Renal cortex interstitium (tissue), 11 donors: ENCODE measurements around the gene OXNAD1. TPM values are rescaled to one million over a fixed set of nuclear protein-coding genes. Genes with fewer than 3 reads are reported as not detected.

Experiments
- DNase-seq, 11 donors: peaks; one replicate each; pipeline ENCODE4 v3.0.0-alpha.2; 2013; ENCODE audit warnings: low read depth in 9 of 11, low spot score in 4 of 11; ENCODE audit errors: extremely low read depth in 1 of 11
- polyA plus RNA-seq, 3 donors: library from polyadenylated mRNA; unstranded; fragments of 120-200 nt; gene quantifications; one replicate each; pipeline ENCODE4 v1.2.1, GENCODE V29; 2013; ENCODE audit not compliant: insufficient read length in 3 of 3

Gene OXNAD1
- polyA plus RNA-seq, 3 donors = 15.6 to 17.3 (median 16.3) TPM

DNA sequence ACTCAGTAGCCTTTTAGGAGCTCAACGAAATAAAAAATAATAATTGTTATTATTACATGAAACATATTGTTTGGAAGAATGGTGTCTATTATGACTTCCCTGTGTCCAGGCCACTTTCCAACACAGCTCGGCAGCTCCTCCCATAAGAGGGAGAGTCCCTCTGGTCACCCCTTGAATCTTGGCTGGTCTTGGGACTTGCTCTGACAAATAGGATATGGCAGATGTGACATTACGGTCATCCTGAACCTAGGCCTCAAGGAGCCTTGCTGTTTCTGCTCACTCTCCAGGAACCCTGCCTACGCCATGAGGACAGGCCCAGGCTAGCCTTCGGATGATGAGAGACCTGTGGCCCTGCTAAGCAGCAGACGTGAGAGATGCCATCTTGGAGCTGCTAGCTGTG, 71.8 kb downstream of the OXNAD1 start:
- DNase-seq = no peak

GRCh38 chr3:16337856-16338540, 73.0 kb downstream of the OXNAD1 start:
- DNase-seq = no peak

- DNase-seq = no peak
Observed at GRCh38 chr3:16338999-16339398, 74.0 kb downstream of the OXNAD1 start.

DNA sequence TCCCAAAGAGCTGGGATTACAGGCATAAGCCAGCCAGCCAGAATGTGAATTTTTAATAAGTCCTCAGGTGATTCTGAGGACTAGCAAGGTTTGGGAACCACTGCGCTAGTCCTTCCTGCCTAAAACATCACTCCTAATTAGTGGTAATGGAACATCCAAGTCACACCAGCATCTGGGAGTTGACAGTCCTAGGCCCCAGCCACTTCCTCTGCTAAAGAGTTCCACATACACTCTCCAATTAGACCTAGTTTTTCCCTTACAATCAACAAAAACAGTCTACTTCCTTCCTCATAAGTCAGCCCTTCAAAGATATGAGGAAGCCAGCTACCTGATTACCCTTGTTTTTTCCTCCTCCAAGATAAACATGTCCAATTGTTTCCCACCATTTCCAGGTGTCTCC, 78.1 kb downstream of the OXNAD1 start:
- no peak for DNase-seq

DNA sequence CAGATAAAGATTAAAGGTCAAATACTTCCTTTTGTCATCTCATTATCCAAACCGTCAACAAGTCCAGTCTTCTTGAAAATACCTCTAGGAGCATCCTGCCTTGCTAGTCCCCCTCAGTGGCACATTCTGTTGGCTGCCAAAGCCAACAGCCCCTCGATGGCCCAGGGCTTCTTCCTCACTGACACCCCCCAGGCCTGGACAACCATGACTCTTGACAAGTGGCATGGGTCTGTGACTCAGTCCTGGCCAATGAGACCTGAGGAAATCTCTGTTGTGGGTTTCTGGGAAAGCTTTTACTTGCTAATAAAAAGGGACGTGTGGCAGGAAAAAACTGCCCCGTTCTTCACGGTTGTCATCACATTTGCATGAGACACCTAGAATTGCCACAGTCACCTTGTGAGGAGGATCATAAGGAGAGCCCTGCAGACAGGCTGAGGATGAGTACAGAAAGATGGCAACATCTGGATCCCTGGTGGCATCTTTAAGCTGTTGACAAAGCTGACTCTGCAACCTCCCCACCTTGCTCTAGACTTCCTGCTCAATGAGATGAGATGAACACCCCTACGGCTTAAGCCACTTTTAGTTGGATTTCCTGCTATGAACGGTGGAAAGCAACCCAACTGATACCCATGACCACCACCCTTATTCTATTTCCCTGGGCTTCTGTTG, 81.5 kb downstream of the OXNAD1 start:
- DNase-seq = no peak

- DNase-seq = no peak
Observed at GRCh38 chr3:16347548-16347947, 82.5 kb downstream of the OXNAD1 start.

DNA sequence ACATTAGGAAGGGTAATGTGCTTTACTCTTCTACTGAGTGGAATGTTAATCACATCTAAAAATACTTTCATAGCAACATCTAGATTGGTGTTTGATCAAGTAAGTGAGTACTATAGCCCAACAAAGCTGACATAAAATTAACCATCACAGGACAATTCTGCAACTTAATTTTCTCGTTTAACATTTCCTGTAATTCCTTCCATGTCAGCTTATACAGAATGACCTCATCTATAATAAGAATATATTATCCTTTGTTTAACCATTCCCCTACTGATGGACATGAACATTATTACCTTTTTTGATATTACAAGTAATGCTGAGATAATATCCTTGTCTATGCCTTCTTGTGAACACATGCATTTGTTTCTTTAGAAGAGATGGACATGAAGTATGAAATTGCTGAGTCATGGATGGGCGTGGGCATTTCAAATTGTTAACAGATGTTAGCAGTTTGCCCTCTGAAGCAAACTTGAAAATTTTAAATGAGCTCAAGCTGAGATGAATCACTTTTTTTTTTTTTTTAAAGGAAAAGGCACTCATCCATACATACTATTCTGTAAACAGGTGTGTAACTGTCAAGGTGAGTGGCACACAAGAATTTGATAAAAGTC, 85.1 kb downstream of the OXNAD1 start:
- DNase-seq = no peak

- DNase-seq = no peak
Observed at GRCh38 chr3:16350597-16351318, 85.7 kb downstream of the OXNAD1 start.

DNA sequence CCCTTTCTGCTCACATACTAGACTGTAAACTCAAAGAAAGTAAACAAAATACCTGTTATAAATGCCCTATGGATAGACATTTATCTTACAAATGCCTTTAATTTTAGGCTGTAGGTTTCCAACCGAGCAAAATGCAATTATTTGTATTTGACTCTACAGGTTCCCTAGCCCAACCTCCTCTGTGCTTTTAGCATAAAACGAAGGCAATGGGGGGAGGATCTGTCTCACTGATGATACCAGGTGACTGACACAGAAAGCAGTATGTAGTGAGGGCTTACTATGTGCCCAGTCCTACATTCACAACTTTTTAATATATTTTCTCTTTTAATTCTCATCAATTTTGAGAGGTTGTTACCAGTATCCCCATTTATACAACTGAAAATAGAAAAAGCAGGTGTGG, 87.4 kb downstream of the OXNAD1 start:
- DNase-seq = no peak

- no peak for DNase-seq
Observed at GRCh38 chr3:16354291-16354690, 89.3 kb downstream of the OXNAD1 start.

Other genes starting within 250 kb of the OXNAD1 start
- 1 to 10 TPM; 1.6 to 3.1 (median 2.7) TPM for gene GALNT15, start 90.5 kb upstream of the OXNAD1 start, polyA plus RNA-seq
- gene DPH3, start 269 bp upstream of the OXNAD1 start, polyA plus RNA-seq = 10 to 100 TPM; 21.9 to 28.6 (median 25.9) TPM
- gene RFTN1, start 248.5 kb downstream of the OXNAD1 start, polyA plus RNA-seq = 10 to 100 TPM; 26.4 to 35.6 (median 35.4) TPM